ENCODE results near the gene DUSP19. TPM values are rescaled to one million over a fixed set of nuclear protein-coding genes. Genes with fewer than 3 reads are reported as not detected.
"Not testable (repeated sequence)": the region's sequence is repeated elsewhere in the genome, so short reads cannot be mapped to it uniquely, and the experiment has no call there.

The DUSP19 gene, protein sequence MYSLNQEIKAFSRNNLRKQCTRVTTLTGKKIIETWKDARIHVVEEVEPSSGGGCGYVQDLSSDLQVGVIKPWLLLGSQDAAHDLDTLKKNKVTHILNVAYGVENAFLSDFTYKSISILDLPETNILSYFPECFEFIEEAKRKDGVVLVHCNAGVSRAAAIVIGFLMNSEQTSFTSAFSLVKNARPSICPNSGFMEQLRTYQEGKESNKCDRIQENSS
- total RNA-seq = 1 to 10 TPM; 1.0 to 2.4 TPM
- long read RNA-seq = 0 reads

DNA sequence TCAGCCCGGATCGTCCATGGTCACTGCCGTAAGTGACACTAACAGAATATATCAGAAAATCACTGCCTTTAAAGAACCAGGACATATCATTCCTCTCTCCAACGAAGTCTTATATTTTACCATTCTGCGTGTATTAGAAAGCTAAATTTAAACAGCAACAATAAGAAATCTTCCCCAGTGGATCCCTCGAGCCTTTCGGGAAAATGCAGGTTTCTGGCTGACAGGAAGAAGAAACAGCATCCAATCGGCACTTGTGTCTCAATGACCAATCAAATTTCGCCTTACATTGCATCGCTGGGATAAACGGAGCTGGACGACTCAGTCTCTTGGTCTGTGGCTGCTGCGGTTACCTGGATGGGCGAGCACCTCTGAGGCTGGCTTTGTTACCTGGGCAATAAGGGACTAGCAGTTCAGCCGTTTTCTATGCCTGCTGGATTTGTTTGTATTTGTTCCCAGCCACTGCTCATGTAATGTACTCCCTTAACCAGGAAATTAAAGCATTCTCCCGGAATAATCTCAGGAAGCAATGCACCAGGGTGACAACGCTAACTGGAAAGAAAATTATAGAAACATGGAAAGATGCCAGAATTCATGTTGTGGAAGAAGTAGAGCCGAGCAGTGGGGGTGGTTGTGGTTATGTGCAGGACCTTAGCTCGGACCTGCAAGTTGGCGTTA, at the start of gene DUSP19:
DUSP19 (plus strand) TSS at position 284 of the 675 bp plus-strand sequence; CDS start at position 471, 187 bp downstream.
- DNase-seq = peak; percentile 87 to 89
- intact Hi-C loops (cut with DNase I, micrococcal nuclease) = loop anchor here in 1 of 2 donors (5.0 kb wide), 1 partner anchor 44 kb away; the partner anchor contains the start of gene NUP35
- peak; percentile 98 for ATAC-seq

DNA sequence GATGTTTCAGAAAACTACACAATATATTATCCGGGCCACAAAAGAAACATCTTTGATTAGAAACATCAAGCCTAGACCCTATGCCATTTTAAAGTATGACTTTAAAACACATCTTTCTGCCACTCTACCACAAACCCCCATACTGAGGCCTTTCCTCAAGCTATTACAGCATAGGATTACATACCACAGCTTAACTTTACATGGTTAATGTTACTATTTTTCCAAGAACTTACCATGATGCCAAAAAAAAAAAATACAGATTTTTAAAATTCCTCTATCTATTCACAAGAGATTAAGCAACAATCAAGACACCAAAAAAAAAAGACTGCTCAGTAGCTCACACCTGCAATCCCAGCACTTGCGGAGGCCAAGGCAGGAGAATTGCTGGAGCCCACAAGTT, 49.3 kb upstream of the DUSP19 start:
- intact Hi-C loops (cut with DNase I, micrococcal nuclease) = no loop called here
- ATAC-seq (no peak), DNase-seq (no peak)

GRCh38 chr2:183031911-183032794, 46.4 kb upstream of the DUSP19 start:
- ATAC-seq (no peak), DNase-seq (no peak)
- intact Hi-C loops (cut with DNase I, micrococcal nuclease) = no loop called here

DNA sequence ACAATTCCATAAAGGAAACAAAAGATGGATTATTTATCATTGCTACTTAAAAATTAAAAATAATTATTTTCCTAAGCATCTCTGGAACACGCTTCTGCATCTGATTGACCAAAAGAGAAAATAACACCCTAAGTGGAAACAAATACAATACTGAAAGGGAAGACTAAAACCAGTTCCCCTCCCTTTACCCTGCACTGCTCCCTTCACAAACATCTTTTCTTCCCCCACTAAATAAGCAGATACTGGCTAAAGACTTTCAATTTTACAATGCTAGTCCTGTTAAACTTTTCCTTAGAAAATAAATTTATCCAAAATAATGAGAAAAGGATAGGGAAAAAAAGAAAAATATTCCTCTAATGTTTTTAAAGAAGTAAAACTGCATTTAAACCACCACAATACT, 44.6 kb upstream of the DUSP19 start:
- DNase-seq = no peak
- ATAC-seq = no peak
- intact Hi-C loops (cut with DNase I, micrococcal nuclease) = no loop called here

DNA sequence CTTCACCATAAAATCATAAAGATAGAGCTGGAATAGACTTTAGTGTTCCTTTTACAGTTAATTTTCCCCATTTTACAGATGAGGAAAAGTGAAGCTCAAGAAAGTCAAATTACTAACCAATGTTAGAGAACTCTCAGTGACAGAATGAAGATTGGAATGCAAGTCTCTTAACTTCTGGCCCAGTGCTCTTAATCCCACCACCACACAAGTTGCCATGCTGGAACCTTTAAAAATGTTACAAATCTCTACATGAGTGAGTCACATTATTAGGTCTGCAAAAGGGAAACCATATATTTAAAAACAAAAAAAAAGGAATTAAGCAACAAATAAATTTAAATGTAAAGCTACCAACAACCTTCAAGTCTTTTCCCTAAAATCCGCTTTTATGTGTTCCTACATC, 43.7 kb upstream of the DUSP19 start:
- intact Hi-C loops (cut with DNase I, micrococcal nuclease) = no loop called here
- DNase-seq (no peak), ATAC-seq (no peak)

DNA sequence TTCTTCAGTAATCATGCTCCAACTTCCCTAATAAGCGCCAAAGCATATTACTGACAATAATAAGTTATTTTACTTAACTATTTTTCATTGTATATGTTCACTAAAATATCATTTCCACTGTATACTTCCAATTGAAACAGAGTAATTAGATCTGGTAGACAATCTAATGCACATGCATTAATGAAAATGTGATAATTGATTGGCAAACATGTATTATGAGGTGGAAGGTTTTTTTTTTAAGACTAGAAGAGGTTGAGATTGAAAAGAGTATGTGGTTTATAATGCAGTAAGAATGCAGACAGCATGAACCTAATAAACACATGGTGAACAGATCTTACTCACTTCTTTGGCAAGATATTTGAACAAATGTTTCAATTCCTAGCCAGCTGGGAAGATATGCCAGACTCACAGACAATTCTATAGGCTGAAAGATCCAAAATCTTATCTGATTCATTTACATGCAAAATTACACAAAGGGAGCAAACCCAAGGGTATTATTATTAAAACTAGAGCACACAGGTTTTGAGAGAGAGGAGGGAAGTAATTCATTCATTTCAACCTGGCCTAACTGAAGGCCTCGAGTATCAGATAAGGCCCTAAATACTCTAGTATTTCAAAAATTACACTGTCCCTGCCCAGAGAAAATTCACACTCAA, 43.1 kb upstream of the DUSP19 start:
- ATAC-seq = no peak
- intact Hi-C loops (cut with DNase I, micrococcal nuclease) = no loop called here
- no peak for DNase-seq

- no peak for ATAC-seq
- no peak for DNase-seq
- intact Hi-C loops (cut with DNase I, micrococcal nuclease) = no loop called here
Observed at GRCh38 chr2:183035954-183036669, 42.4 kb upstream of the DUSP19 start.

DNA sequence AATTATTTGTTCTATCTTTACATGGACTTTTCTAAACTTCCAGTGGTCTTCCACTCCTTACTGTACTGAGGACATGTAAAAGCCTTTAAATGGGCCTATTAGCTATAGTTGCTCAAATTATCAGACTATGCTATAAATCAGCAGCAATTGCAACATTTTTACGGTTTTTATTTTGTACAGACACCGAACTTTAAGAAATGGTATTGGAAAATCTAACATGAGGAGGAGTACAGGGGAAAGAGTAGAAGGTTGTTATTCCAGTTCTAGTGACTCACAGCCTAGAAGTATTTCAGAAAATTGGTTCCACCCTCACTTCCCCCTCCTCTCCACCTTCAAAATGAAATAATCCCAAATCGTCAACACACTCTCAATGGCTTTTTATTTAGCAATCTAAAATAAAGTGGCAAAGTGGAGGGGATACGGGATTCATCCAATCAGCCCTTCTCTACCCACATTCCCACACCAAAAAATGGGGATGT, 41.4 kb upstream of the DUSP19 start:
- ATAC-seq = peak; percentile 37
- DNase-seq = no peak
- intact Hi-C loops (cut with DNase I, micrococcal nuclease) = no loop called here

DNA sequence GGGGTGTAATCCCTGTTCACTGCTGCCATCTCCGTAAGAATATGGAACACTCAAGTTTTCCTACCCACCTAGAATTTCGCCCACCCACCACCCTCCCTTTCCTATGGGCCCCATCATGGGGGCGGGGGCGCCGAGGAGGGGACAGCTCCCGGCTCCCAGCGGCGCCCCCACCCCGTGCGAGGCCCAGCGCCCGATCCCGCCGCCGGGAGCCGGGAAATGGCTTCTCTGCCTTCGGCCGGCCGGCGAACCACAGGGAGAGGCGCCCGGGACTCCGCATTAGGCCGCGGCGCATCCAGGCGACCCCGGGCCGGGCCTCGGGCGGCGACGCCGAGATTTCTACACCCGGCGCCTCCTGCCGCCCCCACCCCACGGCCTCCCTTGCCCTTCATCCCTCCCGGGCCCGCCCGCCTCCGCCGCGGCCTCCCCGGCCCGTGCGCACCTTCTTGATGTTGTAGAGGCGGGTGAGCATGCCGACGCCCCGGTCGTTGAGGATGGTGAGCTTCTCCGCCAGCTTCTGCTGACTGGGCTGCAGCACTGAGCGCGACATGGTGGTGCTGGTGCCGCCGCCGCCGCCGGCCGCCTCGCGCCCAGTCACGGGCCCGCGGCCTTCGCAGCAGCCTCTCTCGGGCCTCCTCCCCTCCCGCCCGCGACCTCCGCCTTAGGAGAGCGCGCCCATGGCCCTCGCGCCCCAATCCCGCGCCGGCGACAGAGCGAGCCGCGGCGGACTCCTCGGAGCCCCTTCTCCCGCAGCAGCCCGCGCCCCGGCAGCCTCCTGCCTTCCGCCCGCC, 40.8 kb upstream of the DUSP19 start:
- DNase-seq (peak; percentile 38 to 63), ATAC-seq (peak; percentile 67)
- intact Hi-C loops (cut with DNase I, micrococcal nuclease) = no loop called here

GRCh38 chr2:183038341-183039300, 39.9 kb upstream of the DUSP19 start, which contains the start of gene NCKAP1:
TSS of gene NCKAP1 (minus strand) at chr2:183038457. CDS start at chr2:183038099, 358 bp downstream.
- ATAC-seq (peak; percentile 87), DNase-seq (peak; percentile 87 to 92)
- intact Hi-C loops (cut with DNase I, micrococcal nuclease) = no loop called here

DNA sequence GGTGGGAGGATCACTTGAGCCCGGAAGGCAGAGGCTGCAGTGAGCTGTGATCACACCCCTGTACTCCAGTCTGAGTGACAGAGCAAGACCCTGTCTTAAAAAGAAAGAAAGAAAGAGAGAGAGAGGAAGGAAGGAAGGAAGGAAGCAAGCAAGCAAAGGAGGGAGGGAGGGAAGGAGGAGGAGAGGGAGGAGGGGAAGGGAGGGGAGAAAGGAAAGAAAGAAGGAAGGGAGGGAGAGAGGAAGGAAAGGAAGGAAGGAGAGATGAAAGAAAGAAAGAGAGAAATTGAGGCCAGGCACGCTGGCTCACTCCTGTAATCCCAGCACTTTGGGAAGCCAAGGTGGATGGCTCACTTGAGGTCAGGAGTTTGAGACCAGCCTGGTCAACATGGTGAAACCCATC, 37.9 kb upstream of the DUSP19 start:
- intact Hi-C loops (cut with DNase I, micrococcal nuclease) = no loop called here
- DNase-seq (no peak), ATAC-seq (no peak)

- ATAC-seq; DNase-seq; intact Hi-C loops (cut with DNase I, micrococcal nuclease): not testable (repeated sequence)
Observed at GRCh38 chr2:183043580-183043979, 35.0 kb upstream of the DUSP19 start.

- intact Hi-C loops (cut with DNase I, micrococcal nuclease); ATAC-seq; DNase-seq: not testable (repeated sequence)
Observed at GRCh38 chr2:183047486-183048125, 30.9 kb upstream of the DUSP19 start.

- ATAC-seq = no peak
- intact Hi-C loops (cut with DNase I, micrococcal nuclease) = no loop called here
- no peak for DNase-seq
Observed at GRCh38 chr2:183049420-183049819, 29.1 kb upstream of the DUSP19 start.

DNA sequence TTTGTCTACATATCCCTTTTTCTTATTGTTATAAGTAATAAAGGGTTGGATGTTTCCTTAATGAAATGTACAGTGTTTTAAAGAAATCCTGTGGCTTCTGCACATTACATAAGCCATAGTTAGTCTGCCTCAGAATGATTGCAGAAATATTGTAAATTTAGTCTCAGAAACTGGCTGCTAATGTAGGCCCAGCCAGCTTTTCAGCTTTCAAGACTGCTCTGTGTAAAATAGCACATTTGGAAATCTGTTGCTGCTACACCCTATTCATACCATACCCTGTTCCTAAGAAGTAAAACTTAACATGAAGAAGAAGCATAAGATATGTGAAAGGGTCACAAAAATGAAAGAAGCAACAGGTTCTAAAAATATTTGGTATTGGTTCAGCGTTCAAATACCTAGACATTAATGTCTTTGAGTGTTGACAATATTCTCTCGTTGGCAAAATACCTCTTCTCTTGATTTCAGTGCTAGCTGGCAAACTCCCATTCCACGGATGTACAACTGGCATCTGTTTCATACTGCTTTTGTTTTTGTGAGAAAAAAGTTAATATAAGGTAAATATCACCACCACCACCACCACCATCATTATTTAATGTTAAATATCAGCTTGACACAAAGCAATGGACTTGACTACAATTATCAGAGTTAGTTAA, 21.1 kb upstream of the DUSP19 start:
- intact Hi-C loops (cut with DNase I, micrococcal nuclease) = no loop called here
- ATAC-seq = no peak
- DNase-seq = no peak
